GM18907 (cell line): Measurements from ENCODE around the gene ZBTB16.

Experiments
- ATAC-seq: cut with Tn5 transposase; IDR thresholded peaks from one replicate; pipeline ENCODE4 v1.9.1; 2021; ENCODE audit warnings: mild to moderate bottlenecking, moderate library complexity; ENCODE audit not compliant: unreplicated experiment

The ZBTB16 gene

DNA sequence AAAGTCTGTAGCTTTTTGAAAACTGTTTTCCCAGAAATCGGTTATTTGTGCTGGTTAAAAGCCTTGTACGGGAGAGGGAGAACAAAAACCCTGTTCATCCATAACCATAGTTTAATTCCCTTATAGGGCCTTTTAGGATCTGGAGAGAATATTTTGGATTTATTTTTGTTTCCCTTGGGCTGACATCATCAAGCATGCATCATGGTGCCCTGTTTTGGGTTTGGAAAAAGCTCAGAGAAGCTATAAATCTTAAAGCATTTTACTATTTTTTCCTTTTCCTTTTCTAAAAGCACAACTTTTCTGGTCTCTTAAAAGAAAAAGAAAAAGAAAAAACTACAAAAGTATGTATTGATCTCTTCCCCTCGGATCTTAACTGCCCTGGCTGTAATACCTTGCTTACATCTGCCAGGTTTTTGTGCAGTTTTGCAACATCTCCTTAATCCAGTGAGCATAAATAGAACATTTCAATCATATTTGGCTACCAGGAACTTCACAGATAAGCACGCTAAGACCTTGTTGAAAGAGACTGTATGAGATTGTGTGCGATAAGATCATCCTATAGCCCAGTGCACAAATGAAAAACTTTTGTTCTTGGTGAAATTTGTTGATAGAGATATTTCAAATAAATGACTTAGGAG, 88.0 kb downstream of the ZBTB16 start:
- no peak for ATAC-seq

DNA sequence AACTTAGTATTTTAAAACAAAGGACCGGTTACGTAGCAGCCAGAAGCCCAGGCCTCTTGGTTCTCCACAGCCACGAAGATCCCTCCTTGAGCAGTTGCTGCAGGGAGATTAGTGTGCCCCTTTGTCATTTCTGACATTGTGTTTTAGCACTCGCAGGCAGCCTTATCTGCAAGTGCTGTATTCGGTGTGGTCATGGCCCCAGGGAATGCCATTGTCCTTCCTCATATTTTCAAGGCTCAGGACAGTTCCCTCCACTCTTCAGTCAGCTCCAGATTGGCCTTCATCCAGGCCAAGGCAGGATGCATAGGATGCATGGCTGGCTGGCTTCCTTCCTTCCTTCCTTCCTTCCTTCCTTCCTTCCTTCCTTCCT, 88.5 kb downstream of the ZBTB16 start:
- no peak for ATAC-seq

DNA sequence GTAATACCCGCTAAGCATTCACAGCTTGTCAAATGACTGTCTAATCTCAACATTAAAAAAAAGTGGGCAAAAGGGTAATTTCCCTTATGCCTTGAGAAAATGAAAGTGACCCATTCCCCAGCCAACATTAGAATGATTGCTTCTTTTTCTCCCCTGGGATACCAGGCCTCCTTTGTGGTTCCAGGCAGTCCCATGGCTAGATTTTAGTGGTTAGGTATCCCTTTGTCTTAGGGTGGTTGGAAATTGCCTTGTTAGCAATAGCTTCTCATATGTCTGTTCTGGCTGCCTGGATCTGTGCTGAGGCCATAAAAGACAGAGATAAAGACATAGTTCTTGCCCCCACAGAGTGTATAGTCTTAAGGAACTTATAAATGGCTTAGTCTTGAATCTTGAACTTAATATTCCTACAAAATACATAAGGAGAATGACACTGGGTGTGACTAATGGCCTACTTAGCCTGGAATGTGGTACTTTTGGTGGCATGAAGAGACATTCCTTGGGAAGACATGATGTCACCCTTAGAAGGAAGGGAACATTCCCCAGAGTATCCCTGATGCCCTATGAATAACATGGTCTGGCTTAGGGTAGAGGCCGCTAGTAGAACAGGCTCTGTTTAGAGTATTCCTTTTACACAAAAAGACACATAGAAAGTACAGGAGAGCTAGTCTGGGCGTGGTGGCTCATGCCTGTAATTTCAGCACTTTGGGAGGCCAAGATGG, 90.3 kb downstream of the ZBTB16 start:
- no peak for ATAC-seq

DNA sequence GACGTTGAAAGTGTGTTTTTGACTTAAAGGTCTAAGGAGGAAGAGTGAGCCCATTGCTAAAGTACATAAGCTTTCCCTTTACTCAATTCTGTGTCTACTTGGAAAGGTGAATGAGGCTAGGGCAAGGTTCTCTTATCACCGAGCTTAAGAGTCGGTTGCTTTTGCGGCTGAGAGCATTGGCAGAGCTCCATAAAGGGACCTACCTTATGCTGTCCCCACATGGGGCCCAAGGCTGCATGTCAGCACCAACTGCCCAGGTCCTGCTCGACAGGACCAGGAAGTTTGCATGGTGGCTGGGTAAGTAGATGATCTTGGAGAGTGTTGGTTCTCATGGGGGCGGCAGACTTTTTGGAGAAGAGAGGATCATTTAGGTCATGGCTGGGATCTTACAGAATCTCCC, 91.2 kb downstream of the ZBTB16 start:
- no peak for ATAC-seq

DNA sequence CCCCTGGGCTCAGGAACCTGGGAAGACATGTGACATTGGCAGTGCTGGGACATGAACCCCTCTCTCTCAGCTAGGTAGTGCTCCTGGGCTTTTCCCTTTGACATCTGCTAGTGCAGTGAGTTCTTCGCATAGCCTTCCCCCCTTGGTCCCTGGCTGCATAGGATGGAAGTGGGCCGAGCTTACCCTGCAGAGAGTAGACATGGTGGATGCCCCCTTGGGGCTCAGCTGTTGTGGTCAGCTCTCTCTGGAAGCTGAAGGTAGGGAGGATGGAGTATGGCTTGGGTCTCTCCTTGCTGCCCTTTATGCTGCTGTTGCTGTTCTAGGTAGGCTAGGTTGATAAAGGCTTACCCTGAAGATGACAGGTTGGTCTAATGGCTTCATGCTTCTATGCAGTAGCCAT, 92.1 kb downstream of the ZBTB16 start:
- ATAC-seq, result no peak

DNA sequence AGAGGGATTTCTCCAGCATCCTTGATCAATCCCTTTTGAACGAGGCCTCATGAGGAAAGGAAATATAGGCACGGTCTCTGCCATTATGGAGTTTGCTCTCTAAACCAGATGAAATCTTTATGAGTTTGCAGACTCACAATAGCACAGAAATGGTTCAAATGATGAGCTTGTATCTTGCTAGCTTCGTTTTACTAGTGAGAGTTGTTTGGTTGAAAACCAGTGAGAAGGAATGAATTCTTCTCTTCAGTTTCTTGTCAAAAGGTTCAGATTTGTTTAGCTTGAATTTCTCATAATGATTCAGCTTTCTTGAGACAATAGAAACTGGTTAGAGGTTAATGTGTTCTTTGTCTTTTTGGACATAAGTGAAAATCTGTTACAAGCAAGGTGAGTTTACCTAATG, 92.7 kb downstream of the ZBTB16 start:
- no peak for ATAC-seq

DNA sequence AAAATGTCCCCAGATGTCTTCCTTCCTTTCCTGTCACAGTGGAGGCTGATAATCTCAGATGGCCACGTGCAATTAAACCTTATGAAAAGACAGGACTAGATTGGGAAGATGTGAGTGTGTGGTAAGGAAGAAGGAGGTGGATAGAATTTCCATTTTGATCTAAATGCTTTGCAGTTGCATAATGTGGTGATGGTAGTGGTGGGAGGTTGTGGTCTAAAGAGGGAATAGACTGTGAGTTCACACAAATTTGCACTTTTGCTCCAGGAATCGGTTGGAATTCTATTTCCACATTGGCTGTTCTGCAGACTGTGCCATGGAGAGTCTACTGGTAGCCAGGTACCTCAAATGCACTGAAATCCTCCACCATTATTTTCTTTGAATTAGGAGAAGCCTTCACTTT, 93.3 kb downstream of the ZBTB16 start:
- ATAC-seq, result no peak

DNA sequence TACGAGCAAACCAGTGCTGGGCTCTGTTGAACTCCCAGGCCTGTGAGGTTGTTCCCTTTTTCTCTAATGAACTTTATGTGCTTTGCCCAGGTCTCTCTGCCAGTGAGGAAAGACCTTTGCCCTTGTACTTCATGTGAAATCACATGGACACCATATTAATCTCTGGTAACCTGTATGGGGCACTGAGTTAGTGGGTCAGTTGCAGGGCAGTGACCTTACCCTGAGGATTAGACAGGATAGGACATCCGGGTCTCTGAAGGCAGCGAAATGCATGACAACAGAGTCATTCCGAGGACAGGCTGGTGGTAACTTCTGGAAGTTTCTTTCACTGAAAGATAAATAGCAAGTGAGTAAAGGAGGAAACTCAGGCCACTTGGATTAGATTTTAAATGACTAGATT, 93.7 kb downstream of the ZBTB16 start:
- no peak for ATAC-seq

DNA sequence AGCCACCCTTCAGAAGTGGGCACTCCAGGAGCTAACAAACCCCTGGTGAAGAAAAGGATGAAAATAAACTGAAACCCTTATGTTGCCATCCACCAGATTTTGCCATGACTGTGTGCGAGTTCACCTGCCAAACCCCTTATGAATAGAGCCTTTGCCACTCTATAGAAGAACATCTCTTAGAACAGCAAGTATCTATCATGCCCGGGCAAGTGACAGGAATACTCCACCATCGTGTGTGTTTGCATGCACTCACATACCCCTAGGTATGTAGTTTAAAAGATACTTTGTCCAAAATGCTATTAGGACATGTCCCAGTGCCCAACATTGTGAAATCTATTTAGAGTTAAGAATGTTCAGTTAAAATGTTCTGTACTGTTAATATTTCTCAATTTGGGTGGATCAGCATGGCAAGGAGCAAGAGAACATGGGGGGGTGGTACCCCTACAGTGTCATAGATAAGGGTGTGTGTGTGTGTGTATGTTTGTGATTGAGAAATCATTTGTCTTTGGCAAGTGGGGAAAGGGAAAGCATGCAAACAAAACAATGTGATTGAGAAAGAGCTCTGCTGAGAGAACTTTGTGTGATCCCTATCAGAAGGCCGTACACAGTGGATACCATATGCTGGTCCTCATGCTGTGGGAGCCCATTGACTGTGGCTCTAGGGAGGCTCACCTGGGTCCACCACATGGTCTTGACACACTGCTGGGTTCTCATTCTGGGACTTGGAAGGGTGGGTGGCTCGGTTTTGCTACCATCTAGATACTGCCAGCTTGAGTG, 94.9 kb downstream of the ZBTB16 start:
- ATAC-seq, result no peak

DNA sequence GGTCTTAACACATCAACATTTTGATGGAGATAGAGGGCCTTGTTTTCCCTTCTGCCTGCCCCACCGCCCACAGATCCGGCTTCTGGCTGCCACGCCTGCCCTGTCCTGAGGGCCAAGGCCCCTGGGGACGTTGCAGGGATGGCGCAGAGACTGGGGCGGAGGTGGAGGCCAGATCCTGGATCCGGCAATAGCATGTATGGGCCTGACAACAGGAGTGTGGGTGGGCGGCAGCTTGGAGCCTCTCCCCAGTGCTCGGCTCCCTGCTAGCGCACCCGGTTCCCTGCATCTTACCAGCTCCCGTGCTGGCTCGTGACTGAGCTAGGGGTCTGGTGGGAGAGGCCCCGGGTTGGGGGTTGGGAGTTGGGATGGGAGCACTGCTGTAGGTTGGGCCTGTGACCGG, 95.6 kb downstream of the ZBTB16 start:
- ATAC-seq, result no peak

DNA sequence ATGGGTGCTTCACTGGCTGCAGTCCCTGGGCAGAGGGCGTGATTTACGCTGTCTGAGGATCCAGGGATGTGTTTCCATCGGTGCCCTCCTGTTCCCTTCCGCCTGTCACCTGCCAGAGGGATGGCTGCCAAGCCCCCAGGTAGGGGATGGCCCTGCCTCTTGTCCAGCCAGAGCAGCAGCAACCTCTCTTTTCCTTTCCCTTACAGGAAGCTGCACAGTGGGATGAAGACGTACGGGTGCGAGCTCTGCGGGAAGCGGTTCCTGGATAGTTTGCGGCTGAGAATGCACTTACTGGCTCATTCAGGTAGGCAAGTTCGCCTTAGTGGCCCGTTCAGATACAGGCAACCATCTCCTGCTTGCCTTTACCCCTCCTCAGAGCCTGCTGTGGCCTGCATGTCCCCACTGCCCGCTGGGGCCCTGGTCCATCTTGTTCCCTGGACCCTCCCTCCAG, 96.6 kb downstream of the ZBTB16 start:
- no peak for ATAC-seq

DNA sequence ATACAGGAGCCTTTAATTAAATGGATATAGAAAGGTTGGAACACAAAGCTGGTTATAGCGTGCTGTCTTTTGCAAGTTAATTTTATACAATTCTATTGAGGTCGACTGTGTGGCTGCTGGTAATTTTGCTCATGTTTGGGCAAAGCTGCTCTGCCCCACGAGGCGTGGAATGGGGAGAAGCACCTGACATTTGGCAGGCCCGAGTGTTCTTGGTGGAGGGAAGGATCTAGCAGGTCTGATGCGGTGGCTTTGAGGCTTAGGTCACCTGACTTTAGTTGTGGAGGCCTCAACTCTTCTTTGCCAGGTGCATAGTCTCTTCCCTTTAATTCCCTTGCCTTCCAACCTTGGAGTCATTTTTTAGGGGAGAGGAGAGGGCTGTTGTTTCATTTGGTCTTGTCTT, 97.3 kb downstream of the ZBTB16 start:
- no peak for ATAC-seq

DNA sequence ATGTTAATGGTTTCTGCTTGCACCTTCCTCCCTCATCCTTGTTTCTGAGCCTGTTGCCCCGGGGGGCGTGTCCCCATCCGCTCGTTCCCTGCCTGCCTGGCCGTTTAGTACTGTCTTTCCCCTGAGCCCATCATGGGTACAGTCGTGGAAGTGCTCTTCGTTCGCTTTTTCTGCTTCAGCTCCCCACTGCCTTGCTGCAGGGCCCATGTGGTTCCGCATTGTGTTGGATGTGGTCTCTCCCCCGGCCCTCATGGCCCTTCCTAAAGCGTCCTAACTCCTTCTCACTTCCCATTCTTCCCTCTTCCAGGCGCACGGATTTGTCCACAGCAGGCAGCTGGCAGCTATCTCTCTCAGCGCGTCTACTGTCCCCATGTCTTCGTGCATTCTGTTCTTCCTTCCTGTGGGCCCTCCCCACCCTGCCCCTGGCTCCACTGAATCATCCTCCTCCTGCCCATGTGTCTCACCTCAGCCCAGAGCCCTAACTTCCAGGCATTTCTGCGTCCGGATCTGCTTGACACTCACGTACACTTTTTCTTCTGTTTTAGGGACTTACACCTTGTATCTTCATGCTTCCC, 98.1 kb downstream of the ZBTB16 start:
- no peak for ATAC-seq

DNA sequence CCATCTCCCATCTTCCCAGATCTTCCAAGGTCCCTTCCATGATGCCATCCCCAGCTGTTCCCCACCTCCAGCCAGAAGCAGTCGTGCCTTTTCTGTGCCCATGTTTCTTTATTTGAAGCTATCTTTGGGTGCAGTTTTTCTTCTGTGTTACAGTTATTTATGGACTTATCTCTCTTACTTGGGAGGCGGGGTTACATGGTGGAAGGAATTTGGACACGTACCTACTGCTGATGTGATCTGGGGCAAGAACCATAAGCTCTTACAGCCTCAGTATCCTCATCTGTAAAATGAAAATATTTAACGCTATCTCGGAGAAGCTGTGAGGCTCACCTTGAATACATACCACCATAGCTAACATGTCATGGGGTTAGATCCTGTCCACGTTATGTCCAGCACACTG, 98.9 kb downstream of the ZBTB16 start:
- no peak for ATAC-seq

DNA sequence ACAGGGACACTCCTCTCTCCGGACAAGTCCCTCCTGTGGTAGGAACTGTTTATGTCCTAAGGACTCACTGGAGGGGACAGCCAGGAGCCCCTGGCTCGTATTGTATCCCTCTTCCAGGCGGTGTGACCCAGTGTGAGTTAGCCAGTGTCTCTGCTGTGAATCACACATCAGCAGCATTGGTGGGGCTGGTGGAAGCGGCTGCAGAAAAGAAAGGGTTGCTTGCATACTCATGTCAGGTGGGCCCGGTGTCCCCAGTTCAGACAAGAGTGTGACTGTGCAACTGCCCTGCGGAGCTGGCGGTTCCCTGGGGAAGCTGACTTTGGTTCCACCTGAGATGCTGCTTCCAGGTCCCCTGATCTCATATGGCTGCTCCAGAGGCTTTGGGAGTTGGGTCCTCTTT, 99.4 kb downstream of the ZBTB16 start:
- ATAC-seq, result no peak

DNA sequence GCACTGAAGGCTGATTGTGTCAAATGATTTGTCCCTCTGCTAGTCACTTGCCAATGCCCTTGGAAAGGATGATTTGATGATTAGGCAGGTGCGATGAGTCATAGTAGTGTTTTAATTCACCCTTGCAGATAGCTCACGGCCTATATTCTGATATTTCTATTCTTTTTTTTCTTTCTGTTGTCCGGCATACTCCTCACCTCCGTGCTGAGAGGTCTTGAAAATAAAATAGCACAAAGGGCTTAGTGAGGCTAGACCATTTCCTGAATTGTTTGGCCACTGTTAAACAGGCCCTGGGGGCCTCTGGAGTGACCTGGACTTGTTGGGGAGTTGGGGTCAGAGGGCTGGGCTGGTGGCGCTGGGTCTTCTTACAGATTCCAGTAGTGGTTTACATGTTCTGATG, 99.8 kb downstream of the ZBTB16 start:
- ATAC-seq, result no peak

DNA sequence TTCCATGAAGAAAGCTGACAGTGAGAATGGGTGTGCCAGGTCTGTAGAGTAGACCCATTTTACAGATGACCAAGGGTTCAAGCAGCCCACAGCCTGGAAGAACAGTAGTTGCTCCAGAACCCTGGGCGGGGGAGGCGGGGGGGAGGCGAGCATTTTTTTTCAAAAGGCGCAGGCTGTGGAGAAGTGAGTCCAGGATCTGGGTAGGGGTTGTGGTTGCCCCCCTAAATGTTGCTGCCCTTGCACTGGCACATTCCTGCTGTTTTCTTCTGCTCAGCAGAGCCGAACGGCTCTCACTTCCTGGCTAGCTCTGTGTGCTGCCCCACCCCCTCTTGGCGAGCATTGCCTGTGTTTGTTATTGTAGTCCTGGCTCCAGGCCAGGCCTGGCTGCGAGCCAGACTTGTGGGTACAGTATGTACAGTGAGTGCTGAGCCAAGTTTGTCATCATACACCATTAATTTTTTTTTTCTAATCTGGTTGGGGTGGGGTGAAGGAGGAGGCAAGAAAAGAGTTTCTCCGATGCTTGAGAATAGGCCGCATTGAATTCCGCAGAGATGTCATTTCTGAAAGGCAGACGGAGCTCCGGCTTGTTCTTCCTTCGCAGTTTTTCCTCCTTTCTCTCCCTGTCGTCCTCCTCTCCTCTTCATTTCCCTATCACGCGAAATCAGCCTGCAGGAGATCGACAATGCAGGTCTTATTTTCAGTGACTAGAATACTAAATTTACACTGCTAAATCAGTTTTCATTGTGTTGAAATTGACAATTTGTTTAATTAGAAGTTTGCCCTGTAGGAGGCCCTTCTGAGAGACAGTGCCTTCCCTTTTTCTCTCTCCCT, 100.5 kb downstream of the ZBTB16 start:
- peak; percentile 79 for ATAC-seq

DNA sequence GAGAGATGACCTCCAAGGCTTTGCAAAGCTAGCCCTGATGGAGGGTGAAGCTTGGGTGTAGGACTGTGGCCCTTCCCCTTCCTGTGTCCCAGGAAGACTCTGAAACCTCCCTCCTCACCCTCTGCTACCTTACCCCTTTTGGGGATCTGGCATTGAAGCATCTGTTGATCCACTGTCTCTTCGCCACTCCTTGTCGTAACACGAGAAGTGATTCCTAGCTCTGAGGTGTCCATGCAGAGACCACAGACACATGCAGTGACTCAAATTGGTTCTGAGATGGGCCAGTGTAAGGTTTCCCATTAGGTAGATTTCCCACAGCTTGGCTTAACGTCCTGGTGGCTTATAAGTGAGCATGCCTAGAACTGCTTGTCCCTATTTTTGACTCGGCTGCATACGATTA, 101.4 kb downstream of the ZBTB16 start:
- no peak for ATAC-seq

DNA sequence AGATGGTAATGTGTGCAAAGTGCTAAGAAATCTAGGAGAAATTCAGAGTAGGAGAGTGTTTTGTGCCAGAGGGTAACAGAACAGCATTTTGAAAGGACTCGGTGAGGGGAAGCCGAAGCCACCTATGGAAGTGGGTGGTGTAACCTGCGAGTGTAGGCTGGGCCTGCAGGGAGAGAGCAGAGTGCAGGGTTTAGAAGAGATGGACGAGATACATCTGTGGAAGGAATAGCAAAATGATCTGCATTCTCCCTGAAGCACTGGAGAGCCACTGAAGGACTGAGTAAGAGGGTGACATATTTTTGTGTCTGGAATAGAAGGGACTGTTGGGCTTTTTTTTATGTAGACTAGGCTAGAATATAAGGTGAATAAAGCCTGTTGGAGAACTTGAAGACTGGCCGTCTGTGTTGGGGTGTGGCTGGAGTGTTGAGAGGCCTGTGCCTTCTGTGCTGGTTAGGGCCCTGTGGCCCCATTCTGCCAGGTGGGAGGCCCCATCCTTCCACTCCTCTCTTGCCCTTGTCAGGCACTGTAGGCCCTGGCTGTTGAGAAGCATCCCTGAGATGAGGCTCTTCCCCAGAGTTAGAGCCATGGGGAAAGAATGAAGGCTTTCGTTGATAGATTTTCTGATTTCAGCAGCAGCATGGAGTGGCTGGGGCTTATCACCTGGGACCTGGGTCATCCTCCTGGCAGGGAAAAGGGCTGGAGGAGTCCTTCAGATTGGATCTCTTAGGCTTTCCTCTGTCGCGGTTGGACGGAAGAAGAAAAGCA, 102.2 kb downstream of the ZBTB16 start:
- no peak for ATAC-seq

DNA sequence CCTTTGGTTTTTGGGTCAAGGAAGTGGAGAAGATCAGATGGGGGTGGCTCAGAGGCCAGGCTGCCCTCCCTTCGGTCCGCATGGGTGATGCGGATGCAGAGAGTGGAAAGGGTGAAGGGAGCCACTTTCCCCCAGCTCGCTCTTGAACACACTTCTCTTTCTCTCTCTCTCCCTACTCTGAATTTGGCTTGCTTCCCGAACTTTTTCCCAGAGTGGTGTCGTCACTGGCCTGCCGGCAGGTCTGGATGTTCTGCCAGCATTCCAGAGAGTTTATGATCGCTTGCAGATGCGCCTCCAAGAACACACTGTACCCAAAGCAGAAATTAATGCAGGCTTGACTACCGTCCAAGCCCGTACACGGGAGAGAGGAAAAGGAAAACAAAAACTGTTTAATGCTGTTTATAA, 103.2 kb downstream of the ZBTB16 start:
- no peak for ATAC-seq
